Measurements from ENCODE around the gene IL23A.

Gene IL23A

DNA sequence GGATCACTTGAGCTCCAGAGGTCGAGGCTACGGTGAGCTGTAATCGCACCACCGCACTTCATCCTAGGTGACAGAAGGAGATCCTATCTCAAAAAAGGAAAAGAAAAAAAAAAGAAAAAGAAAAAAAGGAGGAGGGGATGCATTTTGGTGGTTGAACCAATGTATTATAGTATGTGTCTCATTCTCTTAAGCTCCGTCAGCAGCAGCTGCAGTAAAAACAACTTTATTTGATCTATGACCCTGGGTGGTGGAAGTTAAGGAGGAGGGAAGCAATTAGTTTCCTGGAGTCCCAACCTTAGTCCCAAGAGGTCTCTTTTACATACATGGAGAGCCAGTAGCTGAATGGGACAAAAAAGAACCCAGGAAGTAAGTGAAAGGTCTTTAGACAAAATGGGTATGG is 50.7 kb downstream of the IL23A start:
- H3K79me2 ChIP-seq (ENCODE audit: insufficient read depth, low read length), result no peaks in the 10 kb centered on the region
- H3K4me3 ChIP-seq (ENCODE audit: low read depth in 1 of 2, low read length in 2 of 2), result no peak overlapping the region
- H3K4me1 ChIP-seq (ENCODE audit: insufficient read depth, low read length), result no peaks in the 10 kb centered on the region
- no peaks in the 10 kb centered on the region for H3K27me3 ChIP-seq (ENCODE audit: insufficient read depth, low read length, poor library complexity)
- no peak overlapping the region for H2AFZ ChIP-seq (ENCODE audit: low read depth, low read length)
- H4K20me1 ChIP-seq (ENCODE audit: insufficient read depth, low read length), result no peaks in the 10 kb centered on the region
- H3K36me3 ChIP-seq (ENCODE audit: insufficient read depth, low read length), result no peaks in the 10 kb centered on the region
- H3K4me2 ChIP-seq (ENCODE audit: insufficient read depth, low read length), result no peak overlapping the region
- no peak overlapping the region for H3K9ac ChIP-seq (ENCODE audit: low read depth, low read length)
- ATAC-seq (ENCODE audit: insufficient read depth, low read depth), result no peak
- TF ChIP-seq, protein P1, sequence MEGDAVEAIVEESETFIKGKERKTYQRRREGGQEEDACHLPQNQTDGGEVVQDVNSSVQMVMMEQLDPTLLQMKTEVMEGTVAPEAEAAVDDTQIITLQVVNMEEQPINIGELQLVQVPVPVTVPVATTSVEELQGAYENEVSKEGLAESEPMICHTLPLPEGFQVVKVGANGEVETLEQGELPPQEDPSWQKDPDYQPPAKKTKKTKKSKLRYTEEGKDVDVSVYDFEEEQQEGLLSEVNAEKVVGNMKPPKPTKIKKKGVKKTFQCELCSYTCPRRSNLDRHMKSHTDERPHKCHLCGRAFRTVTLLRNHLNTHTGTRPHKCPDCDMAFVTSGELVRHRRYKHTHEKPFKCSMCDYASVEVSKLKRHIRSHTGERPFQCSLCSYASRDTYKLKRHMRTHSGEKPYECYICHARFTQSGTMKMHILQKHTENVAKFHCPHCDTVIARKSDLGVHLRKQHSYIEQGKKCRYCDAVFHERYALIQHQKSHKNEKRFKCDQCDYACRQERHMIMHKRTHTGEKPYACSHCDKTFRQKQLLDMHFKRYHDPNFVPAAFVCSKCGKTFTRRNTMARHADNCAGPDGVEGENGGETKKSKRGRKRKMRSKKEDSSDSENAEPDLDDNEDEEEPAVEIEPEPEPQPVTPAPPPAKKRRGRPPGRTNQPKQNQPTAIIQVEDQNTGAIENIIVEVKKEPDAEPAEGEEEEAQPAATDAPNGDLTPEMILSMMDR (IDR thresholded peaks at IDR 0.05; ENCODE audit: borderline replicate concordance, extremely low read depth, low read length, poor library complexity, severe bottlenecking), result no peak
- TF ChIP-seq EZH2 (IDR thresholded peaks at IDR 0.05; ENCODE audit: borderline replicate concordance, low read depth, low read length, severe bottlenecking), result no peak
- H3K9me3 ChIP-seq (ENCODE audit: insufficient read depth, low read length, severe bottlenecking), result no peaks in the 10 kb centered on the region
- DNase-seq, result no peak
- no peak overlapping the region for H3K27ac ChIP-seq (ENCODE audit: low read length)

Data from DND-41 (cell line).